HG02884 (cell line): ENCODE data around the gene PYGL.
"Not testable (repeated sequence)": the region's sequence is repeated elsewhere in the genome, so short reads cannot be mapped to it uniquely, and the experiment has no call there.

Experiments used
- ATAC-seq: cut with Tn5 transposase; IDR thresholded peaks from one replicate; pipeline ENCODE4 v1.9.1; 2021; ENCODE audit warnings: mild to moderate bottlenecking, moderate library complexity; ENCODE audit not compliant: unreplicated experiment

The PYGL gene

GRCh38 chr14:50929506-50929905 lies 14.8 kb downstream of the PYGL start:
- no peak for ATAC-seq

- no peak for ATAC-seq
These were observed 16.2 kb downstream of the PYGL start for GRCh38 chr14:50928002-50928635.

GRCh38 chr14:50926851-50927386 lies 17.4 kb downstream of the PYGL start:
- no peak for ATAC-seq

- ATAC-seq = no peak
These were observed 19.4 kb downstream of the PYGL start for GRCh38 chr14:50924843-50925242.

GRCh38 chr14:50924236-50924635 lies 20.0 kb downstream of the PYGL start:
- ATAC-seq = no peak

- no peak for ATAC-seq
These were observed 21.5 kb downstream of the PYGL start for GRCh38 chr14:50922803-50923202.

GRCh38 chr14:50920482-50921230 lies 23.6 kb downstream of the PYGL start:
- ATAC-seq = no peak

GRCh38 chr14:50919524-50919923 lies 24.8 kb downstream of the PYGL start:
- not testable (repeated sequence) for ATAC-seq

- no peak for ATAC-seq
These were observed 26.8 kb downstream of the PYGL start for GRCh38 chr14:50917449-50917848.

GRCh38 chr14:50910495-50911420 lies 33.5 kb downstream of the PYGL start:
- ATAC-seq = no peak

GRCh38 chr14:50906326-50907065 lies 37.8 kb downstream of the PYGL start:
- ATAC-seq = no peak

- ATAC-seq = no peak
These were observed 39.6 kb downstream of the PYGL start for GRCh38 chr14:50904719-50905118.

- no peak for ATAC-seq
These were observed 42.9 kb downstream of the PYGL start for GRCh38 chr14:50901361-50901760.

- no peak for ATAC-seq
These were observed 46.6 kb downstream of the PYGL start for GRCh38 chr14:50897658-50898175.

GRCh38 chr14:50897005-50897404 lies 47.3 kb downstream of the PYGL start:
- ATAC-seq = not testable (repeated sequence)

GRCh38 chr14:50896421-50896820 lies 47.9 kb downstream of the PYGL start:
- ATAC-seq = not testable (repeated sequence)

- no peak for ATAC-seq
These were observed 52.0 kb downstream of the PYGL start for GRCh38 chr14:50892255-50892654.

- ATAC-seq = no peak
These were observed 56.8 kb downstream of the PYGL start for GRCh38 chr14:50887476-50887875.

GRCh38 chr14:50883827-50884197 lies 60.5 kb downstream of the PYGL start:
- no peak for ATAC-seq
